Fibroblast of peridontal ligament (primary cell): ENCODE results near the gene SEPTIN8.
A peak's percentile ranks its signal among the peaks of the same experiment; 100 is the strongest.

Experiments used
- DNase-seq: peaks from one replicate; pipeline ENCODE4 v3.0.0-alpha.2; 2010; ENCODE audit errors: extremely low read depth

Gene SEPTIN8

DNA sequence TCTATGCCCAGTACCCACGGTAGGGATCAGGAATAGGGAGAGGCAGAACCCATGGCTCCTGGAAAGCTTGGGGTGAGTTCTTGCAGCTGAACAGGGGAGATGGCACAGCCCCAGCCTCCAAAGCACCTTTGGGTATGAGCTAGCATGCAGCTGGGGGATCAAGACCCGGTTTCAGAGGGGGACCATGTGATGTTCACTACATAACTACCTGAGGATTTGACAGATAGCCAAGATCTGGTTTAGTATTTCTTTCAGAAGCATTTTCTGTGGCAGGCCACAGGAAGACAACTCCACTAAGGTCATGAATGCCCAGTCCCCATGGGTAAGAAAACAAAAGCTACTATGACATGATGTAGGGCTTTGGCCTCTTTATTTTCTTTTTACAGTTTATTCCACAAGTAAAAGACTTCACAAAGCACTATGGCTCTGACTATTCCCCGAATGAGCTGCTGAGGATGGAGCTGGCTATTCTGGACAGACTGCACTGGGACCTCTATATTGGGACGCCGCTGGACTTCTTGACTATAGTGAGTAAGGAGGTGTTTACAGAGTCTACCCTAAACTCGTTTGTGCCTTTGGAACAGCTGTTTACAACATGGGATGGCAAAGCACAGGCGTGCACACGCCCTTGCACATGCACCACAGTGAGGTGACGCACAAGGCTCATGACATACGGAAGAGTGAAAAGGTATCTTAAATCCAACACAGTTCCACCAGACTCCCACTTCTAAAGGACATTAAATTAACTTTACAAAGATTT, 26.4 kb downstream of the SEPTIN8 start:
- no peak for DNase-seq

DNA sequence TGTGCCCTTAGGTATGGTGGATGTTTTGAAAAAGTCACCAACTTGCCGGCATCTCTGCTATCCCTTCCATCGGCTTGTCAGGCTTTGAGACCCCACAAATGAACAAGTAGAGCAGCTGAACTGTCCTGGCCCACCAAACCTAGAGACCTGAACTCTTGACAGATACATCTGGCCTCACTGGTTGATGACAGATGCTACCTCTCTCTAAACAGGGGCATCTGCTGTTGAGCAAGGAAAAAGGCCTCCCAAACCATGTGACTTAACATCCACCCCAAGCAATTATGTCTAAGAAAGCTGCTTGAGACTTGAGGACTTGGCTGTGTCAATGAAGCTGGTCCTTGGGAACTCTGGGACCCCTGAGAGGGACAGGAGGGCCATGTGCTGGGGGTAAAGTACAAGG, 27.5 kb downstream of the SEPTIN8 start:
- no peak for DNase-seq

DNA sequence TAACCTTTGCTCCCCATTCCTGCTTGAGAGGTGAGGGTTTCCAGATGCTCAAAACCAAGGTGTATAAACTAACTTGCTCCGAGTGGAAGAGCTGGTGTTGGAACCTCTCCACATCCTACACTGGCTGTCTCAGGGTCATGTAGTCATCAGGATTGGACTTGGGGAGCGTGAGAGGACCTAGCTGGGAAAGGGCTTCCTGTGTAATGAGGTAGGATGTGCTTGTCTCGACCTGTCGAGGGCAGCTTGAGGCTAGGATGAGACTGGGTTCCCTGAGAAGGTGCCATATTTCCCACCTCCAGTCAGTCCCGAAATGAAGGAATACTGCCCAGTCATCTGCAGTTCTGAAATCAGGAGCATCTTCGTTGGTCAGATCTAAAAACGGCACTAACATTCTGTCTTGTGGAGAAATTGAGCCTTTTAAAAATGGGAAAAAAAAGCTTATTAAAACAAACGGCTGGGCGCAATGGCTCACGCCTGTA, 28.5 kb downstream of the SEPTIN8 start:
- no peak for DNase-seq

DNA sequence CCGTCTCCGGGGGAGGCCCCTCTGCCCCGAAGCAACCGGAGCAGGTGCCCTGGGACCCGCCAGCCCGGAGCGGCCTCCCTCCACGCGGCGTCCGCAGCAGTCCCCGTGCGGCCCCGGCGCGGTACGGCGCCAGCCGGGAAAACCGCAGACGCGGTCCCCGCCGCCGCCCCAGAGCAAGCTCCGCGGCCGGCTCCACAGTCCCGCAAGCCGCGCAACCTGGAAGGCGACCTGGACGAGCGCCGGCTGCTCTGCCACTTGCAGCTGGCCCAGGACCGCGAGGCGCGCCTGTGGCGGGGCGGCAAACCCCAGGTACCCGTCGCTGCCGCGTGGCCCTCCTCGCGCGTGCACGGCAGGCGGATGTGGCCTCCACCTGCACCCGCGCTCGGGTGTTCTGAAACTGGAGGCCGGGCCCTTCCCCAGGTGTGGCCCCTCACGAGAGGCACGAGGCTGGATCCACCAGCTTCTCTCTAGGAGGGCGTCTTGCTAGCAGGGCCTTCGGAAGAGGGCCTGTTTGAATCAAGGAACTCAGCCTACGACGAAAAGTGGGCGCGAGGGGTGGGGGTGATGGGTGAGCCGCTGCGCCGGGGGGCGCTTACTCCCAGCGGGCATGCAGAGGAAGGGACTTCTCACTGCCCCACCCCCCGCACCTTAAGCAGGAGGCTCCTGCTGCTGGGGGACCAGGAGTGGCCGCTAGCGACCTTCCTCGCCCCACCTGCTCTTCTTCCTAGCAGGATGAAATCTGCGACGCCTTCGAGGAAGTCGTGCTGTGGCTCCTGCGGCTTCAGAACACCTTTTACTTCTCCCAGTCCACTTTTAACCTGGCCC, 29.2 kb downstream of the SEPTIN8 start:
- no peak for DNase-seq

DNA sequence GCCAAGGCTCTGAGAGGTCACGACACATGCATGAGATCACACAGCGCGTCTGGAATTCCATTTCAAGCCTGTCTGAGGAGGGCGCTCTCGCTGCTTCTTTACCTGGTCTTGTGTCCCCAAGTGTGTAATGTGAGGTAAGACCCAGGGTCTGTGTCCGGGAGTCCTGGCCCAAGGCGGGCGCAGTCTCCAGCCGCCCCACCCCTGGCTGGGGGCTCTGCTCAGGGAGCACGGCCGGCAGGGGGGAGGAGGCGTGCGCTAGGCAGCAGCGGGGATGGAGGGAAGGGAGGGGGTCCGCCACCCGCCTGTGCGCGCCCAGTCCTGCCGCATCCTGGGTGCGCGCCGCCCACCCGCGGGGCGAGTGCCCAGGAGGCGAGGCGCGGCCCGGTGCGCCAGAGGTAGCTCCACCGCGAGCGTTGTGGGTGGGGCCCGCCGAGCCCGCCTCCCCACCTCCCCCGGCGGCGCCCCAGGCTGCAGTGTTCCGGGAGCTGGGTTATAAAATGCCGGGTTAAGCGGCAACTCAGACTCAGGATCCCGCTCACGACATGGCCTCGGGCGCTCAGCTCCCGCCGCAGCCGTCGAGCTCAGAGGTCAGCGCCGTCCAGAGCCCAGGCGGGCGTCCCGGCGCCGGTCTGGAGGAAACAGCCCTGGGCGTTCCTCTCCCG, 30.0 kb downstream of the SEPTIN8 start, which contains the start of gene CCNI2:
TSS of gene CCNI2 (plus strand) at position 473 of the 662 bp plus-strand sequence. CDS start at position 543, 70 bp downstream.
- no peak for DNase-seq

DNA sequence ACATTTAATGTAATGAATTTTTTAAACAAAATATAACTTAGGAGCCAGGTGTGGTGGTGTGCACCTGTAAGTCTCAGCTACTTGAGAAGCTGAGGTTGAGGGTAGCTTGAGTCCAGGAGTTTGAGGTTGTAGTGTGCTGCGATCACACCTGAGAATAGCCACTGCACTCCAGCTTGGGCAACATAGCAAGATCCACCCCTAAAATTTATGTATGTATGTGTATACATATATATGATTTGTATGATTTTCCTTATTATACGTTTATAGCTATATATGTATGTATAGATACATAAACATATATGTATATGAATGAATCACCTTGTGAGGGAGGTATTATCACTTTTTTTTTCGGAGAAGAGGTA, 30.5 kb downstream of the SEPTIN8 start:
- no peak for DNase-seq

DNA sequence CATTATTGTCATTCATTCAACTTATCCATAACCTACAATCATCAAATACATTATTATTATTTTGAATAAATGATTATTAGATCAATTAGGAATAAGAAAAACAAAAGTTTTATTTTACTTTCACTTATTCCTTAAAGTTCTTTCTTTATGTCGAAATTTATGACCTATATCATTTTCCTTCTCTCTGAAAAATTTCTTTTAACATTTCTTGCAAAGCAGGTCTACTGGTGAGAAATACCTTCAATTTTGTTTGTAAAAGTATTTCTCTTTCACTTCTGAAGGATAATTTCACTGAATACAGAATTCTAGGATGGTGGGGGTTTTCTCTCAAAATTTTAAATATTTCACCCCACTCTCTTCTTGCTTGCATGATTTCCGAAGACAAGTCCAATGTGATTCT, 32.4 kb downstream of the SEPTIN8 start:
- DNase-seq = no peak

DNA sequence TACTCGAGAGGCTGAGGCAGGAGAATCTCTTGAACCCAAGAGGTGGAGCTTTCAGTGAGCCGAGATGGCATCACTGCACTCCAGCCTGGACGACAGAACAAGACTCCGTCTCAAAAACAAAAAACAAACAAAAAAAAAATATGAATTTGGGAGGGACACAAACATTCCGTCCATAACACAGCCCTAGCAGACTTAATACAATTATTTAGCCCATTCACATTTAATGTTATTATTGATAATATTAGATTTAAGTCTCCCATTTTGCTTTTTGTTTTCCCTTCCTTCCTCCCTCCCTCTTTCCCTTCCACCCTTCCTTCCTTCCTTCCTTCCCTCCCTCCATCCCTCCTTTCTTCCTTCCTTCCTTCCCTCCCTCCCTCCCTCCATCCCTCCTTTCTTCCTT, 34.4 kb downstream of the SEPTIN8 start:
- DNase-seq = no peak

DNA sequence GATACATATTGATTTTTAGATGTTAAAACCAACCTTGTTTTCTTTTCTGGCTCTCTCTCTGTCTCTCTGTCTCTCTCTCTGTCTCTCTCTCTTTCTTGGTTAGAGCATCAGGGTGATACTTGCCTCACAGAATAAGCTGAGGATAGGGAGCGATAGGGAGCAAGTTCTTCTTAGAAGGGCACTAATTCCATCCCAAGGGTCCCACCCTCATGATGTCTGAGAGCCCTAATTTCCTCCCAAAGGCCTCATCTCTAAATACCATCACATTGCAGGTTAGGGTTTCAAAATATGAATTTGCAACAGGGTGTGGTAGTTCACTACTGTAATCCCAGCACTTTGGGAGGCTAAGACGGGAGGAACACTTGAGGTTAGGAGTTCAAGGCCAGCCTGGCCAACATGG, 34.9 kb downstream of the SEPTIN8 start:
- no peak for DNase-seq

DNA sequence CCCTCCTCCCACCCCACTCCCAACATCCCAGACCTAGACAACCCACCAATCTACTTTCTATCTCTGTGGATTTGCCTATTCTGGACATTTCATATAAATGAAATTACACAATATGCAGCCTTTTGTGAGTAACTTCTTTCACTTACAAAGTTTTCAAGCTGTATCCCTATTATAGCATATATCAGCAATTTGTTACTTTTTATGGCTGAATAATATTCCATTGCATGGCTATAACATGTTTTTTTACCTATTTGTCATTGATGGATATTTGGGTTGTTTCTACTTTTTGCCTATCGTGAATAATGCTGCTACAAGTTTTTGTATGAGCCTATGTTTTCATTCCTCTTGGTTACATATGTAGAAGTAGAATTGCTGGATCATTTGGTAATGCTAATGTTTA, 37.8 kb downstream of the SEPTIN8 start:
- no peak for DNase-seq

DNA sequence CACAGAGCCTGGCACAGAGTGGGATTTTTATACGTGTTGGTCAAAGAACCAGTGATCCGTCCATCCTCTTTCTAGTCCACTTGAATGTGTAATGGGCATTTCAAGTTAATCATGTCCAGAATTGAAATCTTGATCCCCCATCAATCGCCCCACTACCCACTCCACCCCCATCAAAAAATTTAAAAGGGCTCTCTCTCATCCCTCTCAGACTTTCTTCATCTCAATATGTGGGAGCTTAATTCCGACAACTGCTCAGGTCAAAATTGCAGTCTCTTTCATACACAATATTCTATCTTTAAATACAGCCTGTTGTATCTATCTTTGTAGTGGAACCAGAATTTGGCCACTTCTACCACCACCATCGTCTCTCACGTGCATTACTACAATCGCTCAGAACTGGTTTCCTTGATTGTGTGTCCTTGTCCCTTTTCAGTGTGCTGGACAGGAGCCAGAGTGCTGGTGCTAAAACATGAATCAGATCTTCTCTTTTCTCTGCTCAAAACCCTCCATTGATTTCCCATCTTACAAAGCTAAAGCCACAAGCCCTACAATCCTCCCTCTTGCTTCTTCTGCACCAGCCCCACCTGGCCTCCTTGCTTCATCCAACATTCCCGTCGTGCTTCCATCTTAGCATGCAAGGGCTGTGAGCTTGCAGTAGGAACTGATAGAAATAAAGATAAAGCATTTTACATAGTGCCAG, 38.9 kb downstream of the SEPTIN8 start:
- DNase-seq = no peak

DNA sequence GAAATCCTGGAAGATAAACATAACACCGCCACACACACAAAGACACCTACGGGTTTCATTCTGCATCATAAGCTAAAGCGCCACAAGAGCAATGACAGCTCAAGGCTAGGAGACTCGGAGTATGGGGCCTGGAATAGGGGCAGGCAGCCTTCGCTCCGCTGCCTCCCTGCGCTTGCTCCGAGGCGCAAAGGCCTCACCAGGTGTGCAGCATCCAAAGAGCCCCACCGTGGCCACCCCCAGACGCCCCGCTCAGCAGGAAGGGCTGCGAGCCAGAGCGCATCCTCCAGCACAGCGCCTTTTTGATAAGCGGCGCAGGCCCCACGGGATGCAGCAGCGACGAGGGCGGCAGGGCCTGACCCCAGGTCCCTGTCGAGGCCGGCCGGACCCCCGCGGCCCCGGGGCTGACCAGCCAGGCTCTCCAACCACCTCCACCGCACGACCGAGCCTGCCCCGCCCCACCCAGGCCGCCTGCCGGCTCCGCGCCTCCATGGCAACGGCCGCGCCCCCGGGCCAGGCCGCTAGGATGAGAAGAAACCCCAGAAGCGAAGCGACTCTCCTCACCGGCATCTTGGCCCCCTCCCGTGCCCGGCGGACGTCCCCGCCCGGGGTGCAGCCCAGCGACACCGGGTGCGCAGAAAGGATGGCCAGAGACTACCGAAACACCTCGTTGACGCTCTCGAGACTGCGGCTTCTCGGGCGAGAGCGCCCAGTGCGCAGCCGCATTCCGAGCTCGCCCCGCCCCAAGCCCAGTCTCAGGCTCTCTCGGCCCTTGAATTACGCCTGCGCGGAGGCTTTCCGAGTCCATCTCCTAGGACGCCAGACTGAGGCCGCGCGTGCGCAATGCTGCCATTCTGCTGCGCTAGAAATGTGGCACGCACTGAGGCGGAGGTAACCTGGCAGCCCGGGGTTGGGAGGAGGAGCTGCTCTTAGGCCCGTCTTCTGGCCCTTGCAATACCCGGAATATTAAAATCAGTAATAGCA, 39.9 kb downstream of the SEPTIN8 start, which contains the start of gene KIF3A:
TSS of gene KIF3A (minus strand) at position 694 of the 981 bp plus-strand sequence. CDS start at position 567, 127 bp downstream.
- DNase-seq = peak; percentile 92

DNA sequence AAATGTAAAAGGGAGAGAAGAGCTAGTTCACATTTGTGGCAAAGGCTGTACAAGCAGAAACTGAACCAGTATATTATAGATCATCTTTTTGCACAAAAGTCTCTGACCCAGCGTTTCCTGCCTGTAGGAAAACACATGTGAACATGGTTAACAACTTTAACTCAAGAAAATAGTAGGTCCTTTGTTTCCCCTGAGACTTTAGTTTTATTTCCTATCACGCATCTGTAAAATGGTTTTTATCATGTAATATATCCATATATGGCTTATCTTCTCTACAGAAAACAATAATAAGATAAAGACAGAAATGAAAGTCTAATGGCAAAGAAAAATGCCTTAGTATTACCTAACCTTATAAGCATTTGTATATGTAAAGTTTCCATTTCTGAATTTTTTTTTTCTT, 42.4 kb downstream of the SEPTIN8 start:
- no peak for DNase-seq

DNA sequence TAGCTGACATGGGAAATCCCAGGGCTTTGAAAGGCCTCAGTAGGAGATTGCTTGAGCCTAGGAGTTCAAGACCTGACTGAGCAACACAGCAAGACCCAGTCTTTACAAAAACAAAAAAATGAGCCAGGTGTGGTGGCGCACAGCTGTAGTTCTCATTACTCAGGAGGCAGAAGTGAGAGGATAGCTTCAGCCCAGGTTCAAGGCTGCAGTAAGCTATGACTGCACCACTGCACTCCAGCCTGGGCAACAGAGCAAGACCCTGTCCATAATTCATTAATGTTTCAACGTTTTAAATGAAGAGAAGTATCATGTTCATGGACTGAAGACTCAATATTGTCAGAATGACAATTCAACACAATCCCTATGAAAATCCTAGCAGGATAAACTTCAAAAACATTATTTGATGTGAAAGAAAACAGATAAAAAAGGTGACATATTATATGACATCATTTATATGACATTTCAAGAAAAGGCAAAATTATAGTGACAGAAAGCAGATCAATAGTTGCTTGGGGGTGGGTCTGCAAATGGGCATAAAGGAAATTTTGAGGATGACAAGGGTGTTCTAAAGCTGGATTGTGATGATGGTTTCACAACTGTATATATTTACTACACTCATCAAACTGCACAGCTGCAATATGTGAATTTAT, 43.4 kb downstream of the SEPTIN8 start:
- DNase-seq = no peak

DNA sequence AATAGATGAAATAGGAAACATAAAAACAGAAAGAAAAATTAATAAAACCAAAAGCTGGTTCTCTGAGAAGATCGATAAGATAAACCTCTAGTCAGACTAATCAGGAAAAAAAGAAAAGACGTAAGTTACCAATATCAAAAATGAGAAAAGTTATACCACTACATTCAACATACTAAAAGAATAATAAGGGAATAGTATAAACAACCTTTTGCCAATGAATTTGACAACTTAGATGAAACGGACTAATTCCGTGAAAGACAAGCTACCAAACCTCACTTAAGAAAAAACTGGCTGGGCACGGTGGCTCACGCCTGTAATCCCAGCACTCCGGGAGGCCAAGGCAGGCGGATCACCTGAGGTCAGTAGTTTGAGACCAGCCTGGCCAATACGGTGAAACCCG, 47.1 kb downstream of the SEPTIN8 start:
- DNase-seq = no peak

DNA sequence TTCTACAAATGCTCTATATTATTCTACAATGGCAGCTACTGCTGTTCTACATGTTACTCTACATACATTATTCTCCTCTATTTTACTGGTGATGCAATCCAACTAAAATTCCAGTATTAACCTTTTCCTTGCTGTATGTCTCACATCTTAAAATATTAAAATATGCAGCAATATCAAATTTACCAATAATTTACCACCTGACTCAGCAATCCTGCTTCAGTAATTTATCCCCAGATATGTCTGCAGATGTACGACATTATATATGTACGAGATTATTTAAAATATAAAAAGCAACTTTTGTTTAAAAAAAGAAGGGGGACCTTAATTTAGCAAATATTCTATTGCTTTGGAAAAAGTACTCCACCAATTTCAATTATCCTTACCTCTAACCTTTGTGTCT, 51.3 kb downstream of the SEPTIN8 start:
- no peak for DNase-seq

DNA sequence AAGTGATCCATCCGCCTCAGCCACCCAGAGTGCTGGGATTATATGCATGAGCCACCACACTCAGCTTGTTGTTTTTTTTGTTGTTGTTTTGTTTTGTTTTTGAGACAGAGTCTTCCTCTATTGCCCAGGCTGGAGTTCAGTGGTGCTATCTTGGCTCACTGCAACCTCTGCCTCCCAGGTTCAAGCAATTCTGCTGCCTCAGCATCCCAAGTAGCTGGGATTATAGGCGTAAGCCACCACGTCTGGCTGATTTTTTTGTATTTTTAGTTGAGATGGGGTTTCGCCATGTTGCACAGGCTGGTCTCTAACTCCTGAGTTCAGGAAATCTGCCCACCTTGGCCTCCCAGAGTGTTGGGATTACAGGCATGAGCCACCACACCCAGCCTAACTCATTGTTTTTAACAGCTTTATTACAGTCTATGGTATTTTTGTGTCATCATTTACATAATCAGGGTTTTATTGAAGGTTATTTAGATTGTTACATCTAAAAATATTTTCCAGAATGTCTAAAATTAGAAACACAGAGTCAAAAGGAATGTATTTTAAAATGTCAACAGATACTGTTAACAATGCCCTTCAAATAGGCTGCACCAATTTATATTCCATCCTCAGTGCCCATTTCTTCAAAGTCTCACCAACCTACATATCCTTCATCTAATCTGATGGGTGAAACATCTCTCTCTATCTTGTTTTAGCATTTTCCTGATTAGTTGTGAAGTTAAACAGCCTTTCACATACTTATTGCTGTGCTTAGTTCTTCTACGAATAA, 58.3 kb downstream of the SEPTIN8 start:
- no peak for DNase-seq

DNA sequence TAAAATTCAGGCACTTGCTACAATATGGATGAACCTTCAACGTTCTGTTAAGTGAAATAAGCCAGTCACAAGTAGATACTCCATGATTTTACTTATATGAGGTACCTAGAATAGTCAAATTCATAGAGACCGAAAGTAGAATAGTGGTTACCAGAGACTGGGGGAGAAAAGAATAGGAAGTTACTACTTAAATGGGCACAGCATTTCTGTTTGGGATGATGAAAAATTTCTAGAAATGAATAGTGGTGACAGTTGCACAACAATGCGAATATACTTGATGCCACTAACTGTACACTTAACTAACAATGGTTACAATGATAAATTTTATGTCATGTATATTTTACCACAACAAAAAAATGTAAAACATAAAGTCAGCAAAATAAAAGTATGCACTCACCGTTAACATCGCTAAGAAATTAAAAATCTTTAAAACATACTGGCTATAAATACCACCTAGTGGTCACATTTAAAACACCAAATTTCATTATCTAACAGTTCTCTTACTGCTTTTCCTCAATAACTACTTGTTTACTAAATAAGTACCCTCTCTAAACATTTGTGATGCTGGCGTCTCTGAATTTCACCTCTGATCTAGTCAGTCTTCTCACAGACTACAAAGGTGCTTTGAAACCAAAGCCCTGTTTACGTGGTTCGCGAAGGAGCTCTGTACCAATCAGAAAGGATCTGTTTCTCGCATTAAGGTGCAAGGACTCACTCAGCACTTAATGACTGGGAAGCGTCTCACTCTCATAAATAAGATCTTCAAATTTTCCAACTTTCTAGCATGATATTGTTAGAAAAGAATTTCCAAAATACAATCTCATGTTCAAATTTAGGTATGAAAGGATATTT, 62.4 kb downstream of the SEPTIN8 start:
- DNase-seq = peak; percentile 52
